Amniotic stem cell (primary cell): Measurements from ENCODE around the gene BORCS5.

Source experiments
- DNase-seq: peaks from one replicate; lab custom pipeline; 2025; lab: John Stamatoyannopoulos, UW

BORCS5 gene

GRCh38 chr12:12433203-12433731, 76.4 kb downstream of the BORCS5 start:
- no peak for DNase-seq

- no peak for DNase-seq
These were observed 80.0 kb downstream of the BORCS5 start for GRCh38 chr12:12436831-12437345.

- DNase-seq: no peak
These were observed 82.8 kb downstream of the BORCS5 start for GRCh38 chr12:12439636-12440035.

- DNase-seq: no peak
These were observed 84.0 kb downstream of the BORCS5 start for GRCh38 chr12:12440784-12441428.

- no peak for DNase-seq
These were observed 84.5 kb downstream of the BORCS5 start for GRCh38 chr12:12441429-12441807.

- no peak for DNase-seq
These were observed 85.1 kb downstream of the BORCS5 start for GRCh38 chr12:12441843-12442461.

- DNase-seq: no peak
These were observed 85.7 kb downstream of the BORCS5 start for GRCh38 chr12:12442548-12443071.

GRCh38 chr12:12443431-12443878, 86.6 kb downstream of the BORCS5 start:
- no peak for DNase-seq

GRCh38 chr12:12445165-12445881, 88.4 kb downstream of the BORCS5 start:
- no peak for DNase-seq

GRCh38 chr12:12445882-12446181, 89.0 kb downstream of the BORCS5 start:
- DNase-seq: no peak

- no peak for DNase-seq
These were observed 89.9 kb downstream of the BORCS5 start for GRCh38 chr12:12446786-12447185.

GRCh38 chr12:12447236-12447635, 90.4 kb downstream of the BORCS5 start:
- DNase-seq: no peak

- DNase-seq: no peak
These were observed 91.0 kb downstream of the BORCS5 start for GRCh38 chr12:12447837-12448236.

GRCh38 chr12:12449533-12450025, 92.7 kb downstream of the BORCS5 start:
- no peak for DNase-seq

- no peak for DNase-seq
These were observed 93.2 kb downstream of the BORCS5 start for GRCh38 chr12:12450043-12450471.

GRCh38 chr12:12451098-12451497, 94.2 kb downstream of the BORCS5 start:
- DNase-seq: no peak

GRCh38 chr12:12452326-12452902, 95.5 kb downstream of the BORCS5 start:
- DNase-seq: no peak

- no peak for DNase-seq
These were observed 96.8 kb downstream of the BORCS5 start for GRCh38 chr12:12453635-12454034.

GRCh38 chr12:12454315-12454714, 97.4 kb downstream of the BORCS5 start:
- no peak for DNase-seq

GRCh38 chr12:12456637-12457036, 99.8 kb downstream of the BORCS5 start:
- no peak for DNase-seq

- no peak for DNase-seq
These were observed 104.4 kb downstream of the BORCS5 start for GRCh38 chr12:12460935-12461922.
